MM.1S (cell line): ENCODE results near the gene ECEL1.

Experiments
- DNase-seq: peaks from one replicate; pipeline ENCODE4 v3.0.0-alpha.2; 2015
- H2AFZ ChIP-seq: fragments of 300-600 bp; sonication (generic); 2 replicates; pipeline ENCODE4 v1.6.0; 2016; ENCODE audit warnings: antibody characterized with exemption, low read length
- H3F3A ChIP-seq: fragments of 300-600 bp; sonication (generic); 2 replicates; pipeline ENCODE4 v1.6.1; 2016; ENCODE audit warnings: mild to moderate bottlenecking, antibody characterized with exemption, low read length, moderate library complexity, mixed read lengths; ENCODE audit not compliant: insufficient read depth
- H3K27ac ChIP-seq: fragments of 300-600 bp; sonication (generic); 2 replicates; pipeline ENCODE4 v1.5.1; 2016; ENCODE audit warnings: mild to moderate bottlenecking, low read length
- H3K27me3 ChIP-seq: fragments of 300-600 bp; sonication (generic); replicated peaks from 2 replicates; pipeline ENCODE4 v1.6.0; 2016; ENCODE audit warnings: low read length; ENCODE audit not compliant: insufficient read depth
- H3K36me3 ChIP-seq: fragments of 300-600 bp; sonication (generic); replicated peaks from 2 replicates; pipeline ENCODE4 v1.6.1; 2016; ENCODE audit warnings: mild to moderate bottlenecking, low read length, mixed read lengths; ENCODE audit not compliant: insufficient read depth
- H3K4me1 ChIP-seq: fragments of 300-600 bp; sonication (generic); 2 replicates; pipeline ENCODE4 v1.6.1; 2016; ENCODE audit warnings: low read length, mixed read lengths
- H3K4me2 ChIP-seq: fragments of 300-600 bp; sonication (generic); 2 replicates; pipeline ENCODE4 v1.6.0; 2016; ENCODE audit warnings: low read depth, low read length
- H3K4me3 ChIP-seq: fragments of 300-600 bp; sonication (generic); 2 replicates; pipeline ENCODE4 v1.5.1; 2016; ENCODE audit warnings: low read length, mixed read lengths
- H3K79me2 ChIP-seq: fragments of 300-600 bp; sonication (generic); 2 replicates; pipeline ENCODE4 v1.6.1; 2016; ENCODE audit warnings: mixed run types, low read length, mixed read lengths
- H3K9ac ChIP-seq: fragments of 300-600 bp; sonication (generic); 2 replicates; pipeline ENCODE4 v1.6.1; 2016; ENCODE audit warnings: low read length, mixed read lengths
- H3K9me2 ChIP-seq: fragments of 300-600 bp; sonication (generic); replicated peaks from 2 replicates; pipeline ENCODE4 v1.6.1; 2016; ENCODE audit warnings: mild to moderate bottlenecking, low read length, mixed read lengths; ENCODE audit not compliant: insufficient read depth
- H3K9me3 ChIP-seq: fragments of 300-600 bp; sonication (generic); replicated peaks from 2 replicates; pipeline ENCODE4 v1.6.1; 2016; ENCODE audit warnings: mild to moderate bottlenecking, low read length, mixed read lengths; ENCODE audit not compliant: insufficient read depth
- H4K20me1 ChIP-seq: fragments of 300-600 bp; sonication (generic); 2 replicates; pipeline ENCODE4 v1.6.1; 2016; ENCODE audit warnings: mild to moderate bottlenecking, low read length, moderate library complexity, mixed read lengths; ENCODE audit not compliant: insufficient read depth
- CTCF ChIP-seq: fragments of 300-600 bp; sonication (generic); IDR thresholded peaks from 2 replicates; pipeline ENCODE4 v1.5.1; 2016; ENCODE audit warnings: antibody characterized with exemption, low read length, mixed read lengths
- EZH2 ChIP-seq: fragments of 300-600 bp; sonication (generic); optimal IDR thresholded peaks from 2 replicates; pipeline ENCODE3; 2017; ENCODE audit warnings: low read depth, mild to moderate bottlenecking, antibody characterized with exemption, low read length, mixed read lengths
- EZH2phosphoT487 ChIP-seq: fragments of 300-600 bp; sonication (generic); IDR thresholded peaks from 2 replicates; pipeline ENCODE4 v1.6.1; 2018; ENCODE audit warnings: antibody characterized with exemption, low read length

ECEL1 gene

GRCh38 chr2:232512602-232513001 is 25.0 kb upstream of the ECEL1 start:
- no peaks in the 10 kb centered on the region for H3K9me3 ChIP-seq
- H3K4me3 ChIP-seq: no peak overlapping the region
- no peak for TF ChIP-seq CTCF
- TF ChIP-seq EZH2phosphoT487: no peak
- TF ChIP-seq EZH2: no peak
- H3K79me2 ChIP-seq: no peaks in the 10 kb centered on the region
- peaks cover 4% of the 10 kb centered on the region; the same call in 1 of the 2 replicates for H3K27me3 ChIP-seq
- no peak overlapping the region for H2AFZ ChIP-seq
- no peak overlapping the region for H3K9ac ChIP-seq
- H3K9me2 ChIP-seq: no peaks in the 10 kb centered on the region
- H3K4me2 ChIP-seq: no peak overlapping the region
- DNase-seq: no peak
- H4K20me1 ChIP-seq: no peaks in the 10 kb centered on the region
- no peaks in the 10 kb centered on the region for H3K36me3 ChIP-seq
- no peak overlapping the region for H3K27ac ChIP-seq
- no peaks in the 10 kb centered on the region for H3F3A ChIP-seq
- no peaks in the 10 kb centered on the region for H3K4me1 ChIP-seq

- Histone ChIP-seq H2AFZ (no peak overlapping the region), H3K4me2 (no peak overlapping the region), H3K4me3 (no peak overlapping the region), H3F3A (no peaks in the 10 kb centered on the region), H3K79me2 (no peaks in the 10 kb centered on the region), H4K20me1 (no peaks in the 10 kb centered on the region), H3K27me3 (peaks cover 4% of the 10 kb centered on the region; the same call in 1 of the 2 replicates), H3K9ac (no peak overlapping the region), H3K27ac (no peak overlapping the region), H3K9me3 (no peaks in the 10 kb centered on the region), H3K36me3 (no peaks in the 10 kb centered on the region), H3K4me1 (no peaks in the 10 kb centered on the region), H3K9me2 (no peaks in the 10 kb centered on the region)
- DNase-seq: no peak
- TF ChIP-seq EZH2phosphoT487: no peak
- TF ChIP-seq CTCF: no peak
- no peak for TF ChIP-seq EZH2
Observed at GRCh38 chr2:232511336-232511890, 23.8 kb upstream of the ECEL1 start.

GRCh38 chr2:232508251-232508650 is 20.6 kb upstream of the ECEL1 start:
- Histone ChIP-seq H3K4me1 (no peaks in the 10 kb centered on the region), H3K4me3 (no peak overlapping the region), H4K20me1 (no peaks in the 10 kb centered on the region), H3K9me2 (no peaks in the 10 kb centered on the region), H3K27me3 (peaks cover 34% of the 10 kb centered on the region), H2AFZ (no peak overlapping the region), H3K36me3 (no peaks in the 10 kb centered on the region), H3K4me2 (no peak overlapping the region), H3K79me2 (no peaks in the 10 kb centered on the region), H3K9ac (no peak overlapping the region), H3F3A (no peaks in the 10 kb centered on the region), H3K9me3 (no peaks in the 10 kb centered on the region), H3K27ac (no peak overlapping the region)
- TF ChIP-seq EZH2phosphoT487 (no peak), CTCF (no peak), EZH2 (no peak)
- no peak for DNase-seq
